ENCODE results near the gene MTMR3.

- no peak for TF ChIP-seq POLR2AphosphoS5 (IDR thresholded peaks at IDR 0.05; ENCODE audit: low read depth, low read length)
- TF ChIP-seq SIN3A (IDR thresholded peaks at IDR 0.05; ENCODE audit: borderline replicate concordance, insufficient read depth, low read length): no peak
- TF ChIP-seq REST (IDR thresholded peaks at IDR 0.05; ENCODE audit: insufficient read depth in 1 of 2, low read depth in 2 of 2, low read length in 2 of 2): no peak
- TF ChIP-seq TAF1 (IDR thresholded peaks at IDR 0.05; ENCODE audit: borderline replicate concordance, insufficient read depth, low read length): no peak
- TF ChIP-seq FOXP2 (optimal IDR thresholded peaks at IDR 0.05; ENCODE audit: borderline replicate concordance, extremely low read depth, extremely low read length, insufficient read depth): no peak
These were observed 160.2 kb downstream of the MTMR3 start for GRCh38 chr22:30043161-30043560.

All from PFSK-1 (cell line).